Chondrocyte (in vitro differentiated cells): ENCODE measurements around the gene DIP2C. TPM values are rescaled to one million over a fixed set of nuclear protein-coding genes. Genes with fewer than 3 reads are reported as not detected.

ENCODE experiments used
- DNase-seq: peaks from one replicate; pipeline ENCODE4 v3.0.0; 2021; ENCODE audit warnings: mixed read lengths, low spot score
- H3K27ac Mint-ChIP-seq: one replicate; pipeline ENCODE4 v1.8.0; 2021; ENCODE audit warnings: mild to moderate bottlenecking, moderate library complexity, mixed read lengths; ENCODE audit not compliant: unreplicated experiment
- H3K27me3 Mint-ChIP-seq: 2 replicates; pipeline ENCODE4 v1.8.0; 2021; ENCODE audit warnings: low read depth, mixed read lengths
- H3K36me3 Mint-ChIP-seq: 2 replicates; pipeline ENCODE4 v1.8.0; 2021; ENCODE audit warnings: low read depth, mixed read lengths
- H3K4me1 Mint-ChIP-seq: 2 replicates; pipeline ENCODE4 v1.8.0; 2021; ENCODE audit warnings: low read depth, mild to moderate bottlenecking, mixed read lengths
- H3K4me3 Mint-ChIP-seq: one replicate; pipeline ENCODE4 v1.8.0; 2021; ENCODE audit warnings: mild to moderate bottlenecking, moderate library complexity, mixed read lengths; ENCODE audit not compliant: unreplicated experiment
- H3K9me3 Mint-ChIP-seq: 2 replicates; pipeline ENCODE4 v1.8.0; 2021; ENCODE audit warnings: low read depth, mixed read lengths
- total RNA-seq: library from RNA; stranded (reverse); gene quantifications from 3 replicates; pipeline ENCODE4 v1.2.1, GENCODE V29; 2021
- TF ChIP-seq, protein P1 (sequence below): fragments of 200-600 bp; sonication (generic); IDR thresholded peaks from 2 replicates; pipeline ENCODE4 v1.5.0; 2021; ENCODE audit warnings: antibody characterized with exemption, mild to moderate bottlenecking, moderate library complexity

The DIP2C gene
- total RNA-seq, 1 donor from 2014 or later = 47.9 TPM

GRCh38 chr10:621981-622740 is 67.3 kb downstream of the DIP2C start:
- no peaks in the 10 kb centered on the region for H3K9me3 Mint-ChIP-seq
- H3K4me1 Mint-ChIP-seq = peaks cover 68% of the 10 kb centered on the region
- no peaks in the 10 kb centered on the region for H3K36me3 Mint-ChIP-seq
- no peak overlapping the region for H3K4me3 Mint-ChIP-seq
- no peak for DNase-seq
- TF ChIP-seq, protein P1, sequence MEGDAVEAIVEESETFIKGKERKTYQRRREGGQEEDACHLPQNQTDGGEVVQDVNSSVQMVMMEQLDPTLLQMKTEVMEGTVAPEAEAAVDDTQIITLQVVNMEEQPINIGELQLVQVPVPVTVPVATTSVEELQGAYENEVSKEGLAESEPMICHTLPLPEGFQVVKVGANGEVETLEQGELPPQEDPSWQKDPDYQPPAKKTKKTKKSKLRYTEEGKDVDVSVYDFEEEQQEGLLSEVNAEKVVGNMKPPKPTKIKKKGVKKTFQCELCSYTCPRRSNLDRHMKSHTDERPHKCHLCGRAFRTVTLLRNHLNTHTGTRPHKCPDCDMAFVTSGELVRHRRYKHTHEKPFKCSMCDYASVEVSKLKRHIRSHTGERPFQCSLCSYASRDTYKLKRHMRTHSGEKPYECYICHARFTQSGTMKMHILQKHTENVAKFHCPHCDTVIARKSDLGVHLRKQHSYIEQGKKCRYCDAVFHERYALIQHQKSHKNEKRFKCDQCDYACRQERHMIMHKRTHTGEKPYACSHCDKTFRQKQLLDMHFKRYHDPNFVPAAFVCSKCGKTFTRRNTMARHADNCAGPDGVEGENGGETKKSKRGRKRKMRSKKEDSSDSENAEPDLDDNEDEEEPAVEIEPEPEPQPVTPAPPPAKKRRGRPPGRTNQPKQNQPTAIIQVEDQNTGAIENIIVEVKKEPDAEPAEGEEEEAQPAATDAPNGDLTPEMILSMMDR = no peak
- no peaks in the 10 kb centered on the region for H3K27me3 Mint-ChIP-seq
- peak overlapping the region; percentile 22 for H3K27ac Mint-ChIP-seq

GRCh38 chr10:621513-621912 is 68.0 kb downstream of the DIP2C start:
- H3K36me3 Mint-ChIP-seq = no peaks in the 10 kb centered on the region
- H3K27ac Mint-ChIP-seq = no peak overlapping the region
- no peaks in the 10 kb centered on the region for H3K9me3 Mint-ChIP-seq
- no peaks in the 10 kb centered on the region for H3K27me3 Mint-ChIP-seq
- DNase-seq = no peak
- TF ChIP-seq, protein P1 = no peak
- peaks cover 65% of the 10 kb centered on the region for H3K4me1 Mint-ChIP-seq
- no peak overlapping the region for H3K4me3 Mint-ChIP-seq

DNA sequence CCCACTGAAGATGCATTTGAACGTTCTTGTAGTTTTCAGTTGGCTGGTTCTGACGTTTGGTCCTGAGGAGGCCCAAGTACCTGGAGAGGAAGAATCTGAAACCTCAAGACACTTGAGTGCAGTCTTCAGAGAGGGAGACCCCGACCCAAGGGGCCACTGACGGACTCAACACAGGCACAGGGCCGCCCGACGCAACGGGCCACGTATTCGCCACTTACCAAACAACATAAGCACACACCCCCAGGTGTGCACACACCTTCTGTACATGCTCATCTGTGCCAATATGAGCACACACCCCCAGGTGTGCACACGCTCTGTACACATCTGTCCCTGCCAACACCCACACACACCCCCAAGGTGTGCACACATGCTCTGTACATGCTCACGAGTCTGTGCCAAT is 68.5 kb downstream of the DIP2C start:
- DNase-seq = no peak
- TF ChIP-seq, protein P1 = no peak
- Mint-ChIP-seq H3K27me3 (no peaks in the 10 kb centered on the region), H3K9me3 (no peaks in the 10 kb centered on the region), H3K4me1 (peaks cover 62% of the 10 kb centered on the region), H3K4me3 (no peak overlapping the region), H3K36me3 (no peaks in the 10 kb centered on the region), H3K27ac (no peak overlapping the region)

DNA sequence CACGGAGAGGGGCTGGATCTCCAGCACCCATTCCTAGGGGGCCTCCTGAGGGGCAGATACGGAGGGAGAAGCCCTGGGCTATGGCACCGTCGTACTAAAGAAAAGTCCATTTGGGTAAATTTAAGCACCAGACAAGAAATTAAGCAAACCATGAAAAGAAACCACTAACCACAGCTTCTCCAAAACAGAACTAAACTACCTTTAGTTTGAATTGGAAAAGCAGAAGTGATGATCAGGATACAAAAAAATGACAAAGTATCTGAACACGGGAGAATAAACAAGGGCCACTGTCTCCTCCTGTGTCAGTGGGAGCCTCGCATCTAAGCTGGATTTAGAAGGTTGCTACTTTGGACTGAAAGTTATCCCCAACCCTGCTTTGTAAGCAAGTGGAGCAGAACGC is 69.1 kb downstream of the DIP2C start:
- Mint-ChIP-seq H3K4me3 (no peak overlapping the region), H3K36me3 (no peaks in the 10 kb centered on the region), H3K27ac (no peak overlapping the region), H3K4me1 (peaks cover 62% of the 10 kb centered on the region), H3K27me3 (no peaks in the 10 kb centered on the region), H3K9me3 (no peaks in the 10 kb centered on the region)
- no peak for DNase-seq
- TF ChIP-seq, protein P1 = no peak

DNA sequence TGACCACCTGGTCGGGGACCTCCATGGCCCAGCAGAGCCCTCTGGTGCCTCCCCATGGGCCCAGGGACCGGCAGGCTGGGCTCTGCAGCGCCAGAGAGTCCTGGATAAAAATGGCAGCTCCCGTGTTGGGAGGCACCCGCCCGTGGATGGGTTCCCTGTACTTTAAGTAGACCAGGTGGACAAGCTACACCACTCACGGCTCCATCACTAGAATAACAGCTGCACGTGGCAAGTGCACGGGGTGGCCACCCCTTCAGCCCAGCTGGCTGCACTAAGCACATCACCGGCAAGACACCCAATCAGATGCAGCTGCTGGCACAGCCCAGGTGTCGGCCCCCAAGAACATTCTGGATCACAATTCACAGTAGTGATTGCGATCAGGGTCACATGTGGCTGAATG is 69.8 kb downstream of the DIP2C start:
- H3K9me3 Mint-ChIP-seq = no peaks in the 10 kb centered on the region
- H3K27ac Mint-ChIP-seq = no peak overlapping the region
- no peak overlapping the region for H3K4me3 Mint-ChIP-seq
- no peaks in the 10 kb centered on the region for H3K27me3 Mint-ChIP-seq
- DNase-seq = no peak
- peaks cover 62% of the 10 kb centered on the region for H3K4me1 Mint-ChIP-seq
- TF ChIP-seq, protein P1 = no peak
- H3K36me3 Mint-ChIP-seq = no peaks in the 10 kb centered on the region
